Measurements from ENCODE around the gene MISP. TPM values are rescaled to one million over a fixed set of nuclear protein-coding genes. Genes with fewer than 3 reads are reported as not detected.
A peak's percentile ranks its signal among the peaks of the same experiment; 100 is the strongest.

MISP gene
- total and polyA plus RNA-seq, 2 of the 13 experiments (the other 11 are each of a cell fraction or from before 2014, with no cell fraction given) = 0.67 to 1.3 TPM

DNA sequence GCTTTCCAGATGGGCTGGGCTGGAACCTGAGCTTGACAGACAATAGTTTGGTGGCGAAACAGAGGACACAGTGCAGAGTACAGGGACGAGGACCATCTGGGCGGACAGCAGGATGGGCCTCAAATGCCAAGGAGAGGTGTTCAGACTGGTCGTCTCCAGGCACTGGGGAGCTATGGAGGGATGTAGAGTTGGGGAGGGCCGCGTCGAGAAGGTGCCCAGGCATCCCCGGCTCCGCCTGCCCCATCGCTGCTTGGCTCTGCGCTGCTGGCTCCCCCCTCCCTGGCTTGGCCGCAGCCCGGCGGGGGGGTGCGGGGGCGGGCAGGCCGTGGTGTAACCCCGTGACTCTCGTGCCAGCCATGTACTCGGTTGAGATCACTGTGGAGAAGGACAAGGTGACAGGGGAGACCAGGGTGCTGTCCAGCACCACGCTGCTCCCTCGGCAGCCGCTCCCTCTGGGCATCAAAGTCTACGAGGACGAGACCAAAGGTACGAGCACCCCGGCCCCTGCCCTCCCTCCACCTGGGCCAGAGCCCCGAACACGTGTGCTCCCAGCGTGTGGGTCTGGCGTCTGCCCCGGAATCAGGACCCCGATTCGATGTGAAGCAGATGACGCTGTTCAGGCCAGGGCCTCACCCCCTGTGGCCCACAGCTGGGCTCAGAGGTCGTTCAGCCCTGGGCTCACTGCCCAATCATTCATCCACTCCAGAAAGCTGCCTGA lies 10.8 kb upstream of the MISP start (continued):
- no peak for TF ChIP-seq ZNF20 (CRISPR knock-in tag; IDR thresholded peaks at IDR 0.05)
- TF ChIP-seq TP53 (CRISPR knock-in tag; conservative IDR thresholded peaks at IDR 0.05) = no peak
- 0 out of 2 replicates have a peak, but pooled peaks have one; percentile 18 for TF ChIP-seq GATA4 (IDR thresholded peaks at IDR 0.05; ENCODE audit: borderline replicate concordance, low read depth)
- peak; percentile 88 for TF ChIP-seq HNF4G (IDR thresholded peaks at IDR 0.05; ENCODE audit: borderline replicate concordance, low read depth, low read length)
- peak; percentile 66; the same call in 1 of the 2 replicates for TF ChIP-seq HNF4G (CRISPR knock-in tag; IDR thresholded peaks at IDR 0.05; ENCODE audit: borderline replicate concordance, low read depth)
- no peak for TF ChIP-seq ZNF251 (CRISPR knock-in tag; IDR thresholded peaks at IDR 0.05)
- peak; percentile 69 for TF ChIP-seq RBFOX2 (IDR thresholded peaks at IDR 0.05; ENCODE audit: low read depth, low read length)
- peak; percentile 31; the same call in 1 of the 2 replicates for TF ChIP-seq RFXAP (CRISPR knock-in tag; IDR thresholded peaks at IDR 0.05; ENCODE audit: borderline replicate concordance)
- peak; percentile 87 for TF ChIP-seq HDAC1 (CRISPR knock-in tag; IDR thresholded peaks at IDR 0.05)
- peak; percentile 70 for TF ChIP-seq ZFP90 (CRISPR knock-in tag; IDR thresholded peaks at IDR 0.05; ENCODE audit: borderline replicate concordance)
- peak; percentile 93; the same call in 1 of the 2 replicates for TF ChIP-seq ZNF546 (CRISPR knock-in tag; conservative IDR thresholded peaks at IDR 0.05)
- TF ChIP-seq EED (CRISPR knock-in tag; IDR thresholded peaks at IDR 0.05) = 0 out of 2 replicates have a peak, but pooled peaks have one; percentile 55
- TF ChIP-seq ZNF766 (CRISPR knock-in tag; IDR thresholded peaks at IDR 0.05; ENCODE audit: borderline replicate concordance) = no peak
- 0 out of 2 replicates have a peak, but pooled peaks have one; percentile 29 for TF ChIP-seq ZNF878 (CRISPR knock-in tag; IDR thresholded peaks at IDR 0.05)
- TF ChIP-seq, protein P1, sequence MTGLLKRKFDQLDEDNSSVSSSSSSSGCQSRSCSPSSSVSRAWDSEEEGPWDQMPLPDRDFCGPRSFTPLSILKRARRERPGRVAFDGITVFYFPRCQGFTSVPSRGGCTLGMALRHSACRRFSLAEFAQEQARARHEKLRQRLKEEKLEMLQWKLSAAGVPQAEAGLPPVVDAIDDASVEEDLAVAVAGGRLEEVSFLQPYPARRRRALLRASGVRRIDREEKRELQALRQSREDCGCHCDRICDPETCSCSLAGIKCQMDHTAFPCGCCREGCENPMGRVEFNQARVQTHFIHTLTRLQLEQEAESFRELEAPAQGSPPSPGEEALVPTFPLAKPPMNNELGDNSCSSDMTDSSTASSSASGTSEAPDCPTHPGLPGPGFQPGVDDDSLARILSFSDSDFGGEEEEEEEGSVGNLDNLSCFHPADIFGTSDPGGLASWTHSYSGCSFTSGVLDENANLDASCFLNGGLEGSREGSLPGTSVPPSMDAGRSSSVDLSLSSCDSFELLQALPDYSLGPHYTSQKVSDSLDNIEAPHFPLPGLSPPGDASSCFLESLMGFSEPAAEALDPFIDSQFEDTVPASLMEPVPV (CRISPR knock-in tag; IDR thresholded peaks at IDR 0.05) = peak; percentile 93; the same call in 1 of the 2 replicates
- peak; percentile 90; the same call in 1 of the 2 replicates for TF ChIP-seq MIER2 (CRISPR knock-in tag; IDR thresholded peaks at IDR 0.05)
- no peak for TF ChIP-seq TBL1XR1 (IDR thresholded peaks at IDR 0.05; ENCODE audit: borderline replicate concordance, low read length, partially characterized antibody)
- peak; percentile 49 for TF ChIP-seq MED8 (CRISPR knock-in tag; IDR thresholded peaks at IDR 0.05; ENCODE audit: insufficient replicate concordance)
- TF ChIP-seq, protein P2, sequence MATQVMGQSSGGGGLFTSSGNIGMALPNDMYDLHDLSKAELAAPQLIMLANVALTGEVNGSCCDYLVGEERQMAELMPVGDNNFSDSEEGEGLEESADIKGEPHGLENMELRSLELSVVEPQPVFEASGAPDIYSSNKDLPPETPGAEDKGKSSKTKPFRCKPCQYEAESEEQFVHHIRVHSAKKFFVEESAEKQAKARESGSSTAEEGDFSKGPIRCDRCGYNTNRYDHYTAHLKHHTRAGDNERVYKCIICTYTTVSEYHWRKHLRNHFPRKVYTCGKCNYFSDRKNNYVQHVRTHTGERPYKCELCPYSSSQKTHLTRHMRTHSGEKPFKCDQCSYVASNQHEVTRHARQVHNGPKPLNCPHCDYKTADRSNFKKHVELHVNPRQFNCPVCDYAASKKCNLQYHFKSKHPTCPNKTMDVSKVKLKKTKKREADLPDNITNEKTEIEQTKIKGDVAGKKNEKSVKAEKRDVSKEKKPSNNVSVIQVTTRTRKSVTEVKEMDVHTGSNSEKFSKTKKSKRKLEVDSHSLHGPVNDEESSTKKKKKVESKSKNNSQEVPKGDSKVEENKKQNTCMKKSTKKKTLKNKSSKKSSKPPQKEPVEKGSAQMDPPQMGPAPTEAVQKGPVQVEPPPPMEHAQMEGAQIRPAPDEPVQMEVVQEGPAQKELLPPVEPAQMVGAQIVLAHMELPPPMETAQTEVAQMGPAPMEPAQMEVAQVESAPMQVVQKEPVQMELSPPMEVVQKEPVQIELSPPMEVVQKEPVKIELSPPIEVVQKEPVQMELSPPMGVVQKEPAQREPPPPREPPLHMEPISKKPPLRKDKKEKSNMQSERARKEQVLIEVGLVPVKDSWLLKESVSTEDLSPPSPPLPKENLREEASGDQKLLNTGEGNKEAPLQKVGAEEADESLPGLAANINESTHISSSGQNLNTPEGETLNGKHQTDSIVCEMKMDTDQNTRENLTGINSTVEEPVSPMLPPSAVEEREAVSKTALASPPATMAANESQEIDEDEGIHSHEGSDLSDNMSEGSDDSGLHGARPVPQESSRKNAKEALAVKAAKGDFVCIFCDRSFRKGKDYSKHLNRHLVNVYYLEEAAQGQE (IDR thresholded peaks at IDR 0.05; ENCODE audit: borderline replicate concordance in 1 of 2, low read depth in 1 of 2, low read length in 2 of 2) = peak; percentile 72 to 91
- peak; percentile 60 for TF ChIP-seq XRCC5 (optimal IDR thresholded peaks at IDR 0.05; ENCODE audit: low read length)
- no peak for TF ChIP-seq NFE2L2 (IDR thresholded peaks at IDR 0.05; ENCODE audit: low read length)
- TF ChIP-seq, protein P3, sequence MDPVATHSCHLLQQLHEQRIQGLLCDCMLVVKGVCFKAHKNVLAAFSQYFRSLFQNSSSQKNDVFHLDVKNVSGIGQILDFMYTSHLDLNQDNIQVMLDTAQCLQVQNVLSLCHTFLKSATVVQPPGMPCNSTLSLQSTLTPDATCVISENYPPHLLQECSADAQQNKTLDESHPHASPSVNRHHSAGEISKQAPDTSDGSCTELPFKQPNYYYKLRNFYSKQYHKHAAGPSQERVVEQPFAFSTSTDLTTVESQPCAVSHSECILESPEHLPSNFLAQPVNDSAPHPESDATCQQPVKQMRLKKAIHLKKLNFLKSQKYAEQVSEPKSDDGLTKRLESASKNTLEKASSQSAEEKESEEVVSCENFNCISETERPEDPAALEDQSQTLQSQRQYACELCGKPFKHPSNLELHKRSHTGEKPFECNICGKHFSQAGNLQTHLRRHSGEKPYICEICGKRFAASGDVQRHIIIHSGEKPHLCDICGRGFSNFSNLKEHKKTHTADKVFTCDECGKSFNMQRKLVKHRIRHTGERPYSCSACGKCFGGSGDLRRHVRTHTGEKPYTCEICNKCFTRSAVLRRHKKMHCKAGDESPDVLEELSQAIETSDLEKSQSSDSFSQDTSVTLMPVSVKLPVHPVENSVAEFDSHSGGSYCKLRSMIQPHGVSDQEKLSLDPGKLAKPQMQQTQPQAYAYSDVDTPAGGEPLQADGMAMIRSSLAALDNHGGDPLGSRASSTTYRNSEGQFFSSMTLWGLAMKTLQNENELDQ (CRISPR knock-in tag; IDR thresholded peaks at IDR 0.05; ENCODE audit: borderline replicate concordance) = no peak

Data from HepG2 (cell line).